RPMI8226 (cell line): ENCODE data around the gene SDCBP2.

Experiments
- DNase-seq: peaks from one replicate; pipeline ENCODE4 v3.0.0-alpha.2; 2015

SDCBP2 gene

DNA sequence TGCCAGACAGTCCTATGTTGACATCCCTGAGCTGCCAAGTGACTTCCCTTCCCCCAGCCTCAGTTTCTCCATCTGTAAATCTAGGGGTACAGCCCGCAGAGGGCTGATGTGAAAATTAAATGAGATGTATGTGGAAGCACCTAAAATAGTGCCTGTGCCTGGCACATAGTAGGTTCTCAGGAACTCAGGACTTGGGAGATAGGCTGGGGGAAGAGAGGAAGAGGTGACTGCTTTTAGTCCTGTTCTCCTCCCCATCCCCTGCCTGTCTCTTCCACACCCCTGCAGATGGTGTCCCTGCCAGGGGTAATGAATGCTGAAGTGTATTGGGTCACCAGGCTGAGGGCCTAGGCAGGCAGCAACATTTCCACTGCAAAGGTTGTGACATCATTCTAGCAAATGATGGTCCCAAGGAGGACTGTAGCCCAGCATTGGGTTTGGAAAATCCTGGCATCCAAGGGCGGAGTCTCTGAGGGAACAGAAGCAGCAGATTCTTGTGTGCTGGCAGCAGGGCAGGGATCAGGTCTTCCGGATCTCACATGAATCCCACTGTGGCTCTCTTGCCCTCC is 61.0 kb downstream of the SDCBP2 start:
- DNase-seq: no peak

DNA sequence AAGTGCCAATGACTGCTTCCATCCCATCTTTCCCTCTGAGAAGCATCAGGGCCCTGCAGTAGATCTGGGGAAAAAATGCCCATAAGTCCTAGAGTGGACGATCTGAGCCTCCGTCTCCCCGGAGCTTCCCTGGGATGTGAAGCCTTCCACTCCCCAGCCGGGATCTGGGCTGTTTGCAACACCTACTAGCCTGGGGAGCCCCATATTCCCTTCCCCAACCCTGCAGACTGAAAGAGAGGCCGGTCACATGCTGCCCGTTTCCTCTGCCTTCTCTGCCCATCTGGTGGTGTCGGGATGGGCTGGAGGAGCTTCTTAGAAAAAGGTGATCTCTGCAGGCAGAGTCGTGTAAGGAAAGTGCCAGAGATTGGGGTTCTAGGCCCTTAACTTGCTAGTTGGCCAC is 61.8 kb downstream of the SDCBP2 start:
- no peak for DNase-seq

DNA sequence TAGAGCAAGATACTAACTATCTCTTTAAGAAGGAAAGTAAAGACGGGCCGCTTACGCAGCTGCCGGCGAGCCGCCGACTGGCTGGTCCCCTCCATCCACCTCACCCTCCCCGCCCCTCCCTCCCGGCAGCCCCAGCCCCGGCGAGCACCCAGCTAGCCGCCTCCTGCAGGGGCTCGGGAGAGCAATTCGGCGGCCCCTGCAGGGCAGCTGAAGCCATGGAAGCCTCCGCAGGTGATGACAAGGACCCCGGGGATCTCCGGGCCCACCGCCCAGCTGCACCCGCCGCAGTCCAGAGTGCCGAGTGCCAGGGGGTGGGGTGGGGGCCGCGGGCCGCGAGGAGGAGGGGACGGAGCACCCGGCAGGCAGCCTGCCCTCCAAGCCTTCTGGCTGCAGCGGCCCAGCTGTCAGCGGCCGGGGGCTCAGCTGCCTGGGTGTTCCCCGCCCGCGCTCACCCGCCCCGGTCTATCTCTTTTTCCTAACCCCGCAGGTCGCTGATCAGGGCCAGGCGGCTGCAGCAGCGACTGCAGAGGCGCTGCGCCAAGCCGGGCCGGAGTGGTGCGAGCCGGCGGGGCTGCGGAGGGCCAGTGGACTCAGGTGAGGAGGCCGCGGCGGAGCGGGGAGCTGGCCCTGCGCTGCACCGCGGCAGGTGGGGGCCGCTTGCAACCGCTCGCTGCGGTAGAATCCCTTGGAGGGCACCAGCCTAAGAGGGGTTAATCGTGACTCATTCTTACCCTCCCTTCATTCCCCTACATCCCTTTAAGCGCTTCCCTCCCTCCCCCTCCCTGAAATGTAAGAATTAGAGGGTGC is 62.6 kb downstream of the SDCBP2 start, which contains the start of gene SNPH:
SNPH (plus strand) TSS at position 128 of the 807 bp plus-strand sequence. CDS start 29,946 bp downstream, outside the sequence.
- DNase-seq: peak; percentile 54

DNA sequence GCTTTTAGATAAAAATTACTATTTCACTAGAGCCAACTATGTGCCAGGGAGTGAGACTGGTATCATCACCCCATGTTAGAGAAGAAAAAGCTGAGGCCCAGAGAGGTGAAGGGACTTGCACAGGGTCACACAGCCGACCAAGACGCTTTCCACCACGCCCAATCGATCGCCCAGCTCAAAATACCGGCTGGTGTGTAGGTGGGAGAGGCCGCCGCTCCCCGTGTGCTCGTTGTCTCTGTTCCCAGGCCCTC is 63.1 kb downstream of the SDCBP2 start:
- no peak for DNase-seq

DNA sequence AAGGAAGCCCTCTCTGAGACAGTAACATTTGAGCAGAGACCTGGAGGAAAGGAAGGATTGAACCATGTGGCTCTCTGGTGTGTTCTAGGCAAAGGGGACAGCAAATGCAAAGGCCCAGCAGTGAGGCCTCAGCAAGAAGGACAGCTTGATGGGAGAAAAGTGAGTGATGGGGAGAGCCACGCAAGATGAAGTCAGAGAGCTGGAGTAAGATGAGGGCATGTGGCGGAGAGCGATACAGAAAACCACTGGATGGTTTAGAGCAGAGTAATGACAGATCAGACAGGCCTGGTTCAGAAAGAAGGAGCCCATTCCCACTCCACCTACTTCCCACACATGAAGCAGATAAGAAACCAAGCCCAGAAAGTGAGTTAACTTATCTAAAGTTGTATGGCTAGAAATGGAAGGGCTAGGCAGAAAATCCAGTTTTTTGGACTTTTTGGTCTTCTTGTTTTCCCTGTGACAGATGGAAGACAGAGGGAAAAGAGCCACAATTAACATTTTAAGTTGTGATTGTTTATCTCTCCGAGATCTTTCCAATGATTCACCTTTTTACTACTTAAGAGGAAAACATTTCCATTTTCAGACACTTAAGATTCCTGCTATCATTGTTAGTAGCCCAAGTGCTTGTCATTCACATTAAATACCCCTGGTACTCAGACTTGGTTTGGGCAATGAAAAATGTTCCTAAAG is 63.6 kb downstream of the SDCBP2 start:
- DNase-seq: no peak

DNA sequence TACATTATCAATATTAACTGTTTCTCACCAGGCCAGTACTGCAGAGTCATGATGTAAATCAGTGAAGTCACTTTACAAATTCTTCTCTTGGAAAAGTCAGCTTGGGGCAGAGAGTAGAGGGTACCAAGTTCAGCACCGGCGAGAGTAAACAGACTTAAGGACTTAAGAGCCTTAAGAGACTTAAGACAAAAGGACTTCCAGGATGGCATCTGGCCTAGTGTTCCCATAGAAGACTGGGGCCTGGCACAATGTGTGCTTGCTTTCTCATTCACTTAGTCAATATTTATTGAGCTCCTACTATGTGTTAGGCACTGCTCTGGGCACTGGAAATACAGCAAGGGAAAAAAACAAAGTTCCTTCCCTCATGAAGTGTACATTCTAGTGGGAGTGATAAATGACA is 64.2 kb downstream of the SDCBP2 start:
- no peak for DNase-seq

DNA sequence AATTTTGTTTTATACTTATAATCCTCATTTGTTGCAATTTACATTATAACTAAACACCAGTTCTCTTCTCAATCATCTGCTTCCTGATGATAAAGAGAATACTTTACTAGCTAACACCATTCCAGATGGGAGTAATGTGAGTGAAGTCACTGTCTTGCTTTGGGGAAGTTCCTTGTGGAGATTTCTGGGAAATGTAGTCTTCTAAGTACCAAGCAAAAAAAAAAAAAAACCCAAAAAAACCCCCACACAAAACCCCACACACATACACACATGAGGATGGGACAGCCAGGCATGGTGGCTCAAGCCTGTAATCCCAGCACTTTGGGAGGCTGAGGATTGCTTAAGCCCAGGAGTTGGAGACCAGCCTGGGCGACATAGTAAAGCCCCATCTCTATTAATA is 65.1 kb downstream of the SDCBP2 start:
- no peak for DNase-seq
